SU-DHL-6 (cell line): ENCODE measurements around the gene PLK2.

Experiments
- H2AFZ ChIP-seq: fragments of 200-600 bp; sonication (generic); 2 replicates; pipeline ENCODE4 v1.6.1; 2014; ENCODE audit warnings: low read depth, mild to moderate bottlenecking, moderate library complexity, mixed read lengths, antibody characterized with exemption, low read length; ENCODE audit not compliant: severe bottlenecking
- H3F3A ChIP-seq: fragments of 200-600 bp; shearing (Covaris generic); 2 replicates; pipeline ENCODE4 v1.6.0; 2016; ENCODE audit warnings: antibody characterized with exemption, mild to moderate bottlenecking; ENCODE audit not compliant: insufficient read depth
- H3K27ac ChIP-seq: fragments of 200-600 bp; sonication (generic); 2 replicates; pipeline ENCODE4 v1.5.1; 2016; ENCODE audit warnings: low read depth, mild to moderate bottlenecking, low read length, moderate library complexity, mixed read lengths
- H3K27me3 ChIP-seq: fragments of 200-600 bp; sonication (generic), shearing (Covaris generic); 2 replicates; pipeline ENCODE4 v1.6.0; 2014; ENCODE audit warnings: mild to moderate bottlenecking, low read length
- H3K36me3 ChIP-seq: fragments of 200-600 bp; sonication (generic); 2 replicates; pipeline ENCODE4 v1.6.1; 2014; ENCODE audit warnings: mild to moderate bottlenecking, low read length, mixed read lengths
- H3K4me2 ChIP-seq: fragments of 300-600, 200-600 bp; shearing (Covaris generic), sonication (generic); 2 replicates; pipeline ENCODE4 v1.6.0; 2014; ENCODE audit warnings: low read length, low read depth, mild to moderate bottlenecking; ENCODE audit not compliant: poor library complexity, severe bottlenecking
- H3K4me3 ChIP-seq: fragments of 200-600 bp; sonication (generic); 2 replicates; pipeline ENCODE4 v1.5.1; 2014; ENCODE audit warnings: antibody characterized with exemption, low read length, mild to moderate bottlenecking, mixed read lengths; ENCODE audit not compliant: insufficient read depth, poor library complexity, severe bottlenecking
- H3K79me2 ChIP-seq: fragments of 200-600 bp; sonication (generic); 2 replicates; pipeline ENCODE4 v1.6.1; 2014; ENCODE audit warnings: mild to moderate bottlenecking, low read length, moderate library complexity; ENCODE audit not compliant: insufficient read depth
- H3K9ac ChIP-seq: fragments of 200-600 bp; sonication (generic); 2 replicates; pipeline ENCODE4 v1.7.0; 2014; ENCODE audit warnings: mild to moderate bottlenecking, low read length
- H3K9me2 ChIP-seq: fragments of 200-600 bp; sonication (generic); replicated peaks from 2 replicates; pipeline ENCODE4 v1.6.1; 2014; ENCODE audit warnings: low read length; ENCODE audit not compliant: insufficient read depth
- H3K9me3 ChIP-seq: fragments of 200-600 bp; sonication (generic); 2 replicates; pipeline ENCODE4 v1.6.1; 2014; ENCODE audit warnings: low read length, mixed read lengths; ENCODE audit not compliant: insufficient read depth
- H4K20me1 ChIP-seq: fragments of 200-600 bp; sonication (generic); 2 replicates; pipeline ENCODE4 v1.6.1; 2014; ENCODE audit warnings: low read depth, mild to moderate bottlenecking, antibody characterized with exemption, low read length, moderate library complexity, mixed read lengths
- EZH2phosphoT487 ChIP-seq: fragments of 200-600 bp; sonication (generic), shearing (Covaris generic); conservative IDR thresholded peaks from 2 replicates; pipeline ENCODE4 v1.6.1; 2018; ENCODE audit warnings: mild to moderate bottlenecking, antibody characterized with exemption, low read length, moderate library complexity, mixed read lengths
- TF ChIP-seq, protein P1 (sequence below): fragments of 200-600 bp; sonication (generic); IDR thresholded peaks from one replicate; pipeline ENCODE4 v1.5.1; 2017; ENCODE audit warnings: antibody characterized with exemption, mild to moderate bottlenecking, low read length, moderate library complexity; ENCODE audit not compliant: insufficient read depth, poor library complexity, severe bottlenecking

Gene PLK2

DNA sequence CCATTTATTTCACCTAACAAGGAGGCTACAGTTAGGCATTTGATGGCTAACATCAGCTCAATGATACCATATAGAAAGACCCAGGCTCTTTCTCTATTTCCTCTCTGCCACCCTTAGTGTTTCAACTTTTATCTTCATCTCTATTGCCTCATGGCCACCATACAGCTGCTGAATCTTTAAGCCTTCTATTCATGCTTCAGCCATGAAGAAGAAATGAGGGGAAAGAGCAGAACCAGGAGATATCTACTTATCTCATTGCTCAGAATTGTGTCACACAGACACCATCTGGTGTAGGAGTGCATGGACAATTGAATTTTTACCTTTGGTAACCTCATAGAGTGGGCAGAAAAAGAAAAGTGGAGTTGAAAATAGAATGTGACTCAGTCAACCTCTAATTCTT lies 38.0 kb upstream of the PLK2 start:
- Histone ChIP-seq H3K27ac (no peak overlapping the region), H2AFZ (no peak overlapping the region), H3K79me2 (no peaks in the 10 kb centered on the region), H3K9ac (no peak overlapping the region), H3K27me3 (no peaks in the 10 kb centered on the region), H3K9me3 (no peaks in the 10 kb centered on the region), H3K4me2 (no peak overlapping the region), H4K20me1 (no peaks in the 10 kb centered on the region), H3K9me2 (no peaks in the 10 kb centered on the region), H3K36me3 (no peaks in the 10 kb centered on the region), H3F3A (no peaks in the 10 kb centered on the region), H3K4me3 (no peak overlapping the region)
- TF ChIP-seq EZH2phosphoT487 = no peak
- TF ChIP-seq, protein P1, sequence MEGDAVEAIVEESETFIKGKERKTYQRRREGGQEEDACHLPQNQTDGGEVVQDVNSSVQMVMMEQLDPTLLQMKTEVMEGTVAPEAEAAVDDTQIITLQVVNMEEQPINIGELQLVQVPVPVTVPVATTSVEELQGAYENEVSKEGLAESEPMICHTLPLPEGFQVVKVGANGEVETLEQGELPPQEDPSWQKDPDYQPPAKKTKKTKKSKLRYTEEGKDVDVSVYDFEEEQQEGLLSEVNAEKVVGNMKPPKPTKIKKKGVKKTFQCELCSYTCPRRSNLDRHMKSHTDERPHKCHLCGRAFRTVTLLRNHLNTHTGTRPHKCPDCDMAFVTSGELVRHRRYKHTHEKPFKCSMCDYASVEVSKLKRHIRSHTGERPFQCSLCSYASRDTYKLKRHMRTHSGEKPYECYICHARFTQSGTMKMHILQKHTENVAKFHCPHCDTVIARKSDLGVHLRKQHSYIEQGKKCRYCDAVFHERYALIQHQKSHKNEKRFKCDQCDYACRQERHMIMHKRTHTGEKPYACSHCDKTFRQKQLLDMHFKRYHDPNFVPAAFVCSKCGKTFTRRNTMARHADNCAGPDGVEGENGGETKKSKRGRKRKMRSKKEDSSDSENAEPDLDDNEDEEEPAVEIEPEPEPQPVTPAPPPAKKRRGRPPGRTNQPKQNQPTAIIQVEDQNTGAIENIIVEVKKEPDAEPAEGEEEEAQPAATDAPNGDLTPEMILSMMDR = no peak

DNA sequence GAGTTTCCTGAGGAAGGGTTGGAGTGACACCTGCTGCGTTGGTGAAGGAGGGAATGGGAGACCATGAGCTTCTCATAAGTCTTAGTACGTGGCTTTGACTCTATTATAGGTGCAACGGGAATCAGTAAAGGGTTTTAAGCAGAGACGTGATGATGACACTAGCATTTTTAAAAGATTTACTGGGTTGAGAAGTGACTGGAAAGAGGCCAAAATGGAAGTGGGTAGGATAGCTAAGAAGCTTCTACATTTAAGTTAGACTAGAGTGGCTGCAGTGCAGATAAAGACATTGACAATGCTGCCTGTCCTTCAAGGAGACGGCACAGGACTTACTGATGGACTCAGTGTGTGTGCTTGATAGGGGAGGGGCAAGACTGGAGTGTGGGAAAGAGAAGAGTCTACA lies 37.5 kb upstream of the PLK2 start:
- no peak overlapping the region for H3K4me2 ChIP-seq
- H3K9me2 ChIP-seq = no peaks in the 10 kb centered on the region
- no peak for TF ChIP-seq EZH2phosphoT487
- TF ChIP-seq, protein P1 = no peak
- H4K20me1 ChIP-seq = no peaks in the 10 kb centered on the region
- H2AFZ ChIP-seq = no peak overlapping the region
- H3K27me3 ChIP-seq = no peaks in the 10 kb centered on the region
- H3K9ac ChIP-seq = no peak overlapping the region
- no peaks in the 10 kb centered on the region for H3K36me3 ChIP-seq
- no peaks in the 10 kb centered on the region for H3K79me2 ChIP-seq
- H3K27ac ChIP-seq = no peak overlapping the region
- H3F3A ChIP-seq = no peaks in the 10 kb centered on the region
- no peaks in the 10 kb centered on the region for H3K9me3 ChIP-seq
- no peak overlapping the region for H3K4me3 ChIP-seq

DNA sequence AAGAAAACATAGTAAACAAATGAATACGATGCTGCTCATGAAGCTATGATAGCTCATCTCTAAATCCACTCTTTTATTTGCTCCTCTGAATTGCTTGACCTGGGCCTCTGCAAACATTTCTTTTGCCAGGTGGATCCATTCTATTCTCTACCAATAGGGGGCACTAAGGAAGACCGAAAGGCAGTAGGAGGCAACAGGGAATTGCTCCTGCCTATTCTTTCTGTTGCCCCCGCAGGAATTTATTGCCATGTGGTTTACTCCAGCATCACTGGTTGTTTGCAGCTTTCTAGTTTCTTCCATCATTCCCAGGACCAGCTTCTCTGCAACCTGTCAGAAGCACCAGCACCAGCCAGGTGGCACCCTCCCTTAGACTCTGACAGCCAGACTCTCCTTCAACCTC lies 36.6 kb upstream of the PLK2 start:
- Histone ChIP-seq H3K79me2 (no peaks in the 10 kb centered on the region), H3K27me3 (no peaks in the 10 kb centered on the region), H3K27ac (no peak overlapping the region), H3K9ac (no peak overlapping the region), H3K4me2 (no peak overlapping the region), H3K4me3 (no peak overlapping the region), H3K9me3 (no peaks in the 10 kb centered on the region), H3K9me2 (no peaks in the 10 kb centered on the region), H3K36me3 (no peaks in the 10 kb centered on the region), H2AFZ (no peak overlapping the region), H4K20me1 (no peaks in the 10 kb centered on the region), H3F3A (no peaks in the 10 kb centered on the region)
- no peak for TF ChIP-seq EZH2phosphoT487
- TF ChIP-seq, protein P1 = no peak

DNA sequence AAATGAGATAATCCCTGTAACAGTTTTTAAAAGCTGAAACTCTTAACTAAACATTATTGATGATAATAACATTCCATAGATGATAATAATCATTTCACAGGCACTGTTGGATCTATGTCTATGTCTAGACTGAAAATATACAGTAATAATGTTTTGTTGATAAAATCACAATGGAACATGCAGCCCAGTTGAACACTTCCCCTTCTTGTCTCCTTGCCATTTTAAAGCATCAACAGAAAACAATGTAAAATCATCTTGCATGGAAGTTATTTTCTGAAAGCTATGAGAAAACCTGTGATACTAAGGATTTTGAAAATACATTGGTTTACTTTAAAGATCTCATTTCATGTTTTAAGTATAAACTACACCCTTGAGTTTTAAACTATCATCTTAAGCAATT lies 33.3 kb upstream of the PLK2 start:
- Histone ChIP-seq H3K9me2 (no peaks in the 10 kb centered on the region), H3K9ac (no peak overlapping the region), H3K79me2 (no peaks in the 10 kb centered on the region), H3F3A (no peaks in the 10 kb centered on the region), H3K27me3 (no peaks in the 10 kb centered on the region), H3K4me2 (peak overlapping the region; percentile 91), H4K20me1 (no peaks in the 10 kb centered on the region), H3K27ac (no peak overlapping the region), H2AFZ (no peak overlapping the region), H3K4me3 (no peak overlapping the region), H3K9me3 (no peaks in the 10 kb centered on the region), H3K36me3 (no peaks in the 10 kb centered on the region)
- TF ChIP-seq EZH2phosphoT487 = no peak
- TF ChIP-seq, protein P1 = no peak
